Globus pallidus (tissue), 1 donor: ENCODE results near the gene TBC1D8.

ENCODE experiments used
- DNase-seq: peaks from one replicate; pipeline ENCODE4 v3.0.0-alpha.2; 2015; ENCODE audit warnings: low spot score

Gene TBC1D8

GRCh38 chr2:100997509-100998234, 153.5 kb downstream of the TBC1D8 start:
- no peak for DNase-seq

DNA sequence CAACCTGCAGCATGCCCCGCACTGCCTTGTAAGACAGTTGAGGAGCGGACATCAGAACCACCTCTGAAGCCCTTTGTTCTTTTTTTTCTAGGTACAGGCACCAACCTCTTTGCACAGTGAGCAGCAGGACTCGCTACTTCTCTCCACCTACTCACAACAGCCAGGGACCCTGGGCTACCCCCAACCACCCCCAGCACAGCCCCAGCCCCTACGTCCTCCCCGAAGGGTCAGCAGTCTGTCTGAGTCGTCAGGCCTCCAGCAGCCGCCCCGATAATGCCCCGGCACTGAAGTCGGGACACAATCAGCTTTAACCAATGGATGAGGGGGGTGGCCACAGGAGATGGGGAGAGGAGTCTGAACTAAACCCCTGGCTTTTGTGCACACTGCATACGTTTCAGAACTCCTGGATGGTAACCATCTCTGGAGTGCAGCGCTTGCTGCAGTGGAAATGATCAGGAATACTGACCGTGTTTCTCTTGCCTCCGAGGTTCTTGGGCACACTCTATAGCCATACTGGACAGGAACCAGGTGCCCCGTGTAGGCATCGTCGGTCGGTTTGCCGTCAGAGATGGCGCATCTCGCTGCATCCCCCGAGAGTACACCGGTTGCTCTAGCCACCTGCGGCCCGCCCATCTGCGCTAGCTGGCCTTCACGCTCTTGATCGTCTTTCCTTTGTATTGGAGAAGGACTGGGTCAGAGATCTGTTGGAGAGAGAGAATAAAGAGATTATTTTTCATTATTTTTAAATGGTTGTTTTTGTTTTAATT, 155.7 kb downstream of the TBC1D8 start:
- no peak for DNase-seq

DNA sequence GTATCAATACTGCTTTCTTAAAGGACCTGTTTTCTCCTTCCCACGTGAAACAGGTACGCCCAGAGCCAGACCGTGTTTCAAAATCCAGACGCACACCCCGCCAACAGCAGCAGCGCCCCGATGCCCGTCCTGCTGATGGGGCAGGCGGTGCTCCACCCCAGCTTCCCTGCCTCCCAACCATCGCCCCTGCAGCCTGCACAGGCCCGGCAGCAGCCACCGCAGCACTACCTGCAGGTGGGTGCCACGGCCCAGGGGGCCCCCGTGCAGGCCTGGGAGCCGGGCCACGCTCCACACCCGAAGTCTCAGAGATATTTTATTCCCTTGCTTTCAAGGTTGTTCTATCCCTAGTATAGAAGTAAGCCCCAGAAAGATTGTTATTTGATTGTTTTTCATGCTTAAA, 157.9 kb downstream of the TBC1D8 start:
- DNase-seq: no peak

- DNase-seq: no peak
Observed at GRCh38 chr2:100992262-100992661, 158.9 kb downstream of the TBC1D8 start.

DNA sequence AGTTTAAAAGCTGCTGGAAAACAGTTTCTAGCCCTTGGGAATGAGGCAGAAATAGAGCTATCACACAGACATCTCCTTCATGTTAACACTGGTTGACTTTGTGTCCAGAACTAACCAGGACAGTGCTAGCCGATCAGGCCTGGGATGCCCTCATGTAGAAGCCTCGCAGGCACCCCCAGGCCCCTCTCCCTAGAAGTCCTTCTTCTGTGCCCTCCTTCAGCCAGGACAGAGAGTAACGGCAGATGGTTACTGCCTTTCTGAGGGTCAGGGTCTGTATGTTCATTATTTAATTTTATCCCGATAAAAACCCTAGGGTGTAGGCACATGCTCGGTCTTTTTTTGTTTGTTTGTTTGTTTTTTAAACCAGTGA, 159.8 kb downstream of the TBC1D8 start:
- no peak for DNase-seq

- no peak for DNase-seq
Observed at GRCh38 chr2:100990650-100991403, 160.4 kb downstream of the TBC1D8 start.

DNA sequence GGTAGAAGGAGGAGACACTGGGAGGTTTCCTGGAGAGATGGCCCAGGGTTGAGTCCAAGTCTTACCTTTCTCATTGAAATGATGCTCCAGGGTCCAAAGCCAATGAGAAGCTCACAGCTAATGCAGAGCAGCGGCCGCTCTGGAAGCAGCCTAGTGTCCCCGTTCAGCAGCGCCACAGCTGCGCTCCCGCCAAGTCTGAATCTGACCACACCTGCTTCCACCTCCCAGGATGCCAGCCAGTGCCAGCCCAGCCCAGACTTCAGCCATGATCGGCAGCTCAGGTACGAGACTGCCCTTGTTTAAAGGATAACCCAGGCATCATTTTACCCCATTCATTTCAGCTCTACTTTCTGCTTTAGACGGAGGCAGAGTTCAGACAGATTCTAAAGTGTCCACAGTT, 161.0 kb downstream of the TBC1D8 start:
- no peak for DNase-seq

GRCh38 chr2:100989666-100990065, 161.5 kb downstream of the TBC1D8 start:
- DNase-seq: no peak

- no peak for DNase-seq
Observed at GRCh38 chr2:100988630-100989417, 162.4 kb downstream of the TBC1D8 start.

- DNase-seq: no peak
Observed at GRCh38 chr2:100987974-100988373, 163.2 kb downstream of the TBC1D8 start.

DNA sequence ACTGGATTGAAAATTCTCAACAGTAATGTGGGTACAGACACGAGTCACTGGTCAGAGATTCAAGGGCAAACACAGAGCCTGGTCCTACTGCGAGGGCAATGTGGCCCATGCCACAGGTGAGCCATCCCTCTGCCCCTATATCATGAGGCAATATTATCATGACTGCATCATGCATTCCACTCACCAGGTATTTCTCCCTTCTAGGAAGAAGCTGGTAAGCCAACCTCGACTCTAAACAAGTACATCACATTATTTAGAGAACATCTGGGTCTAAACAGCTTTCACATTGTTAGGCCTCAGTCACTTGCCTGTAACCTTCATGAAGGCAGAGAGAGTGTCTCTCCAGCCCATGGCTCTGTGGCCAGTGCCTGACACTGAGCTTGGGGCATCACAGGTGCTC, 163.6 kb downstream of the TBC1D8 start:
- DNase-seq: no peak

DNA sequence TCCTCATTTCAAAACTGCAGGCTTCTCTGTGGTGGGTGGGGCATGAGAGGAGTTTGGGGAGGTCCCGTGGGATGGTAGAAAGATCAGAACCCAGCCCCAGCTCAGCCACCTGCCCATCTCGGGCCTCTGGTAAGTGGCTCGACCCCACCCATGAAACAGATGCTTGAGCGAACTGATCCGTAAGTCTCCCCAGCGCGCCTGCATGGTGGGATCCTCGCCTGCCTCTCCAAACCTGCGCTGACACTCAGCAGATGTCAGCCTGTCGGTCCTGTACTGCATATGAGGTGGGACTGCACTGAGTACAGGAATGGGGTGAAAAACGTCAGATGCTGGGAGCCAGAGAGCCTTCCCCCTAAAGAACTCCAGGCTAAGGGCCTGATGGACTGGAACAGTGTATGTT, 165.0 kb downstream of the TBC1D8 start:
- DNase-seq: no peak

- DNase-seq: peak; percentile 64
Observed at GRCh38 chr2:100984892-100985307, 166.3 kb downstream of the TBC1D8 start.

DNA sequence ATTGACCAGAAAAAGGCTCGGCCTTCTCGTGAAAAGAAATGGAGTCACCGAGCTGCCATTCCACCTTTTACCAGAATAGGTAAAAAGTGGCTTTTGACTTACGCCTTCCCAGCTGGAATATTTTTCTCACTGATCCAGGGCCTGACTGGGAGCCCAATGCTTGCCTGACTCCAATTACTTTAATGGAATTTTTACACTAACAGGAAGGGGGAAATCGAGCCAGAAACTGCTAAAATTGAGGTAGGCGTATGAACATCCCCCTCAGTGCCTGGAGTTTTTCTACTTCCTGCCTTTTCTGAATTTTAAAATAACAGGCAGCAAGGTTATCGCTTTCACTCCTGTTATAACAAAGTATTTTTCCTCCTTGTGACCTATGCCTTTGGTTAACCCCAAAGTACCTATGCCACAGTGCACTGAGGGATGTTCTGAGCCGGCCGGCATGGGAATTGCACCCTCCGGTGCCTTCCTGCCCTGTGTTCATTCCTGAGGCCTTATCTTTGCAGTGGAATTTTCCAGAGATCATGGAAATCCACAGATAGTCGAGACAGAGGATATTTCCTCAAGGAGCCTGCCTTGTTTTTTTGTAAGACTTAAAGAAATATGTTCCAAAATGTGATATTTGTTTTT, 167.4 kb downstream of the TBC1D8 start:
- no peak for DNase-seq

DNA sequence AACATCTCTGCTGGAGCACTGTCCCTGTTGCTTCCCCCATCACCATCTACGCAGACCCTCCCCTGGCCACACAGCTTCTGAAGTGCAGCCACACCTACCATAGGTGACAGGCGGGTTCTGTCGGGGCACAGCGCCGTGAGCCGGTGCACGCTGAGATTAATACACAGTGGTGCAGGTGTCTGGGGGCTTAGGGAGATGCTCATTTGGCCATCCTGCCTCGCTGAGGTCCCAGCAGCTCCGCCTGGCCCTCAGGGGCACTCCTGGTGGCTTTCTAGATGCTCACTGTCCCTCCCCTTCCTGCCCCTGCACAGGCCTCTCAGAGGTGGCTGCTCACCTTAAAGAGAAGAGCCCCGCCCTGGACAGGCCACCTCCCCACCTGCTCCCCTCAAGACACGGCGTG, 168.0 kb downstream of the TBC1D8 start:
- DNase-seq: no peak

DNA sequence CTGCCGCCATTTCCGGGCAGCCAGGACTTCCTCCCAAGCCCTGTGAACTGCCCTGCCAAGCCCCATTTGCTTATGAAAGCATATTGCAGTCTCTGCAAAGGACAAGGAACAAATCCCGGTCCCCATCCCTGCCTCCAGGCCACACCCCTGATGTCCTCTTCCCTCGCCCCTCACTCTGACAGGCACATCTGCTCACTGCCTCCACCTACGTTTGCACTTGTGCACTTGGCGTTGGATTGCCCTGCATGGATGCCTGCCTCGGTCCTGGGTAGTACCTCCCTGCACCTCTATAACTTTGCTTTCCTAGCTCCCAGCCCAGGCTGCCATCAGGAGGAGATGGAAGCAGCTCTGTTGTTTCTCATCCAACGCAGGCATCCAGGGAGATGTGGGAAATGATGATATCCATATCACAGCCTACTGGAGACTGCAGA, 168.7 kb downstream of the TBC1D8 start:
- DNase-seq: no peak

DNA sequence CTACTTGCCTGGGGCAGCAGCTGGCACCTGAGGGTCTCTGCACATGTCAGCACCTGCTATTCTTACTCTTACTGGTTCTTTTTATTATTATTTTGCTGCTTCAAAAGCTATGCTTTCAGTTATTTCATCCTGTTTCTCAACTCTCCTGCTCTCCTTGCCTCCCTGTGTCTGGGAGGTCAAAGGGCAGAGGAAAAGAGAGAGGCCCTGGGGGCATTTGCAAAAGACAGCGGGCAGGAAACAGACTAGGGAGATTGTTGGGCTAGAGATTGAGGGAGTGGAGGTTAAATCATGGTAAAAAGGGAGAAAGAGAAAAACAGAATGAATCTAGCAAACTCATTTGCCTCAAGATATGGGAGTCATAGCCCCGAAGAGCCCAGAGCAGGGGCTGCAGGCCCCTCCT, 170.2 kb downstream of the TBC1D8 start:
- DNase-seq: no peak

- DNase-seq: no peak
Observed at GRCh38 chr2:100980046-100980445, 171.1 kb downstream of the TBC1D8 start.

GRCh38 chr2:100978582-100979191, 172.5 kb downstream of the TBC1D8 start:
- no peak for DNase-seq

GRCh38 chr2:100977511-100977910, 173.7 kb downstream of the TBC1D8 start:
- no peak for DNase-seq
